Astrocyte (in vitro differentiated cells and primary cell): Measurements from ENCODE around the gene CYP2E1. TPM values are rescaled to one million over a fixed set of nuclear protein-coding genes. Genes with fewer than 3 reads are reported as not detected.
"Not testable (repeated sequence)": the region's sequence is repeated elsewhere in the genome, so short reads cannot be mapped to it uniquely, and the experiment has no call there.

Experiments used
- DNase-seq: peaks from one replicate; pipeline ENCODE4 v3.0.0-alpha.2; 2010; ENCODE audit warnings: low read depth
- FAIRE-seq: peaks from 2 replicates; lab custom pipeline; 2011; peaks lifted over from hg19 to GRCh38; lab: Jason Lieb, UNC
- H2AFZ ChIP-seq: 2 replicates; pipeline ENCODE4 v1.6.0; 2012; ENCODE audit warnings: low read depth, low read length, inconsistent platforms
- H3K27ac ChIP-seq: 2 replicates; pipeline ENCODE4 v1.5.1; 2011; ENCODE audit warnings: low read depth, low read length, inconsistent platforms
- H3K27me3 ChIP-seq: 2 replicates; pipeline ENCODE4 v1.6.0; 2011; ENCODE audit warnings: low read length, inconsistent platforms; ENCODE audit not compliant: insufficient read depth
- H3K36me3 ChIP-seq: 2 replicates; pipeline ENCODE4 v1.5.1; 2011; ENCODE audit warnings: low read length, inconsistent platforms; ENCODE audit not compliant: insufficient read depth
- H3K4me1 ChIP-seq: 2 replicates; pipeline ENCODE4 v1.5.1; 2011; ENCODE audit warnings: low read length, inconsistent platforms; ENCODE audit not compliant: insufficient read depth
- H3K4me2 ChIP-seq: 2 replicates; pipeline ENCODE4 v1.6.0; 2012; ENCODE audit warnings: low read length, inconsistent platforms
- H3K4me3 ChIP-seq: 2 replicates; pipeline ENCODE4 v1.5.1; 2011; ENCODE audit warnings: low read depth, mild to moderate bottlenecking, low read length, inconsistent platforms; ENCODE audit not compliant: insufficient read depth
- H3K79me2 ChIP-seq: 2 replicates; pipeline ENCODE4 v1.6.0; 2012; ENCODE audit warnings: mild to moderate bottlenecking, low read length, inconsistent platforms; ENCODE audit not compliant: insufficient read depth
- H3K9ac ChIP-seq: 2 replicates; pipeline ENCODE4 v1.6.0; 2012; ENCODE audit warnings: mild to moderate bottlenecking, low read length, inconsistent platforms
- H3K9me3 ChIP-seq: 2 replicates; pipeline ENCODE4 v1.5.1; 2012; ENCODE audit warnings: low read depth, mild to moderate bottlenecking, low read length, inconsistent platforms; ENCODE audit not compliant: insufficient read depth
- H4K20me1 ChIP-seq: 2 replicates; pipeline ENCODE4 v1.6.0; 2012; ENCODE audit warnings: low read length, inconsistent platforms; ENCODE audit not compliant: insufficient read depth
- H3K27ac Mint-ChIP-seq: one replicate; pipeline ENCODE4 v1.8.0; 2021; ENCODE audit warnings: mild to moderate bottlenecking, mixed read lengths; ENCODE audit not compliant: unreplicated experiment
- H3K27me3 Mint-ChIP-seq: one replicate; pipeline ENCODE4 v1.8.0; 2021; ENCODE audit warnings: low read depth, mixed read lengths; ENCODE audit not compliant: unreplicated experiment
- H3K36me3 Mint-ChIP-seq: one replicate; pipeline ENCODE4 v1.8.0; 2021; ENCODE audit warnings: low read depth, mixed read lengths; ENCODE audit not compliant: unreplicated experiment
- H3K4me1 Mint-ChIP-seq: one replicate; pipeline ENCODE4 v1.8.0; 2021; ENCODE audit warnings: low read depth, mixed read lengths; ENCODE audit not compliant: unreplicated experiment
- H3K4me3 Mint-ChIP-seq: one replicate; pipeline ENCODE4 v1.8.0; 2021; ENCODE audit warnings: mild to moderate bottlenecking, moderate library complexity, mixed read lengths; ENCODE audit not compliant: unreplicated experiment
- H3K9me3 Mint-ChIP-seq: one replicate; pipeline ENCODE4 v1.8.0; 2021; ENCODE audit warnings: mild to moderate bottlenecking, mixed read lengths; ENCODE audit not compliant: unreplicated experiment
- EZH2 ChIP-seq: IDR thresholded peaks from 2 replicates; pipeline ENCODE4 v1.6.1; 2012; ENCODE audit warnings: mild to moderate bottlenecking, low read length, inconsistent platforms; ENCODE audit not compliant: insufficient read depth
- total RNA-seq: library from RNA; stranded (reverse); gene quantifications from 2 replicates; pipeline ENCODE4 v1.2.1, GENCODE V29; 2021
- TF ChIP-seq, protein P1 (sequence below): IDR thresholded peaks from 2 replicates; pipeline ENCODE4 v1.5.1; 2011; ENCODE audit warnings: low read depth, mild to moderate bottlenecking, inconsistent platforms, low read length, moderate library complexity; ENCODE audit not compliant: insufficient read depth

Gene CYP2E1
- total RNA-seq, 1 donor from 2014 or later = 2.2 TPM

- no peaks in the 10 kb centered on the region for H3K36me3 ChIP-seq
- no peak overlapping the region for H3K27ac Mint-ChIP-seq
- no peaks in the 10 kb centered on the region for H4K20me1 ChIP-seq
- H3K4me1 ChIP-seq = no peaks in the 10 kb centered on the region
- peaks cover 35% of the 10 kb centered on the region for H3K27me3 Mint-ChIP-seq
- H3K27ac ChIP-seq = no peak overlapping the region
- peaks cover 7% of the 10 kb centered on the region for H3K9me3 ChIP-seq
- peaks cover 12% of the 10 kb centered on the region for H3K27me3 ChIP-seq
- no peak overlapping the region for H3K9ac ChIP-seq
- TF ChIP-seq, protein P1, sequence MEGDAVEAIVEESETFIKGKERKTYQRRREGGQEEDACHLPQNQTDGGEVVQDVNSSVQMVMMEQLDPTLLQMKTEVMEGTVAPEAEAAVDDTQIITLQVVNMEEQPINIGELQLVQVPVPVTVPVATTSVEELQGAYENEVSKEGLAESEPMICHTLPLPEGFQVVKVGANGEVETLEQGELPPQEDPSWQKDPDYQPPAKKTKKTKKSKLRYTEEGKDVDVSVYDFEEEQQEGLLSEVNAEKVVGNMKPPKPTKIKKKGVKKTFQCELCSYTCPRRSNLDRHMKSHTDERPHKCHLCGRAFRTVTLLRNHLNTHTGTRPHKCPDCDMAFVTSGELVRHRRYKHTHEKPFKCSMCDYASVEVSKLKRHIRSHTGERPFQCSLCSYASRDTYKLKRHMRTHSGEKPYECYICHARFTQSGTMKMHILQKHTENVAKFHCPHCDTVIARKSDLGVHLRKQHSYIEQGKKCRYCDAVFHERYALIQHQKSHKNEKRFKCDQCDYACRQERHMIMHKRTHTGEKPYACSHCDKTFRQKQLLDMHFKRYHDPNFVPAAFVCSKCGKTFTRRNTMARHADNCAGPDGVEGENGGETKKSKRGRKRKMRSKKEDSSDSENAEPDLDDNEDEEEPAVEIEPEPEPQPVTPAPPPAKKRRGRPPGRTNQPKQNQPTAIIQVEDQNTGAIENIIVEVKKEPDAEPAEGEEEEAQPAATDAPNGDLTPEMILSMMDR = no peak
- TF ChIP-seq EZH2 = no peak
- H3K4me2 ChIP-seq = no peak overlapping the region
- H3K4me3 Mint-ChIP-seq = no peak overlapping the region
- no peak overlapping the region for H2AFZ ChIP-seq
- no peaks in the 10 kb centered on the region for H3K79me2 ChIP-seq
- no peak overlapping the region for H3K4me3 ChIP-seq
- no peaks in the 10 kb centered on the region for H3K36me3 Mint-ChIP-seq
- no peak for FAIRE-seq
- H3K9me3 Mint-ChIP-seq = no peaks in the 10 kb centered on the region
- H3K4me1 Mint-ChIP-seq = no peaks in the 10 kb centered on the region
- DNase-seq = no peak
Measured at GRCh38 chr10:133534417-133534816, 7.3 kb downstream of the CYP2E1 start.

DNA sequence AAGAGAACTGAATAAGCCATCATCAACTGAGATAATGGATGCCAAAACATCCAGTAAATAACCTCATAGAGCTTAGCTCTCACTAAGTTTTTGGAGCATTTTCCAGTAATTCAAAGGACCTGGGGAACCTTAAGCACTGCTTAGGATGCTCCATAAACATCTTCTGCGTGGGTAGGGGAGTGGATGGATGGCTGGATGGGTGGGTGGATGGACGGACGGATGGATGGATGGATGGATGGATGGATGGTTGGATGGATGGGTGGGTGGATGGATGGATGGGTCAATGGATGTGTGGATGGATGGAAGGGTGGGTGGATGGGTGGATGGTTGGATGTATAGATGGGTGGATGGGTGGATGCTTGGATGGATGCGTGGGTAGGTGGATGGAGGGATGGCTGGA lies 9.0 kb downstream of the CYP2E1 start:
- Mint-ChIP-seq H3K9me3 (no peaks in the 10 kb centered on the region), H3K4me1 (no peaks in the 10 kb centered on the region), H3K36me3 (no peaks in the 10 kb centered on the region), H3K4me3 (no peak overlapping the region), H3K27ac (no peak overlapping the region), H3K27me3 (peaks cover 20% of the 10 kb centered on the region)
- no peaks in the 10 kb centered on the region for H3K36me3 ChIP-seq
- no peak overlapping the region for H3K4me2 ChIP-seq
- peaks cover 7% of the 10 kb centered on the region for H3K9me3 ChIP-seq
- H3K27ac ChIP-seq = no peak overlapping the region
- DNase-seq = no peak
- no peak overlapping the region for H2AFZ ChIP-seq
- H3K4me3 ChIP-seq = no peak overlapping the region
- no peaks in the 10 kb centered on the region for H3K27me3 ChIP-seq
- no peak for TF ChIP-seq EZH2
- TF ChIP-seq, protein P1 = no peak
- no peaks in the 10 kb centered on the region for H3K4me1 ChIP-seq
- H3K9ac ChIP-seq = no peak overlapping the region
- no peak for FAIRE-seq
- H3K79me2 ChIP-seq = no peaks in the 10 kb centered on the region
- no peaks in the 10 kb centered on the region for H4K20me1 ChIP-seq

- Mint-ChIP-seq H3K27me3 (peaks cover 17% of the 10 kb centered on the region), H3K9me3 (no peaks in the 10 kb centered on the region), H3K4me1 (no peaks in the 10 kb centered on the region), H3K36me3 (no peaks in the 10 kb centered on the region), H3K4me3 (no peak overlapping the region), H3K27ac (no peak overlapping the region)
- Histone ChIP-seq H3K27me3 (no peaks in the 10 kb centered on the region), H3K36me3 (no peaks in the 10 kb centered on the region), H3K79me2 (no peaks in the 10 kb centered on the region), H3K9ac (no peak overlapping the region), H2AFZ (no peak overlapping the region), H3K27ac (no peak overlapping the region), H4K20me1 (no peaks in the 10 kb centered on the region), H3K9me3 (peaks cover 7% of the 10 kb centered on the region), H3K4me3 (no peak overlapping the region), H3K4me2 (no peak overlapping the region), H3K4me1 (no peaks in the 10 kb centered on the region)
- FAIRE-seq = peak; percentile 13
- TF ChIP-seq EZH2 = no peak
- TF ChIP-seq, protein P1 = no peak
- DNase-seq = no peak
Measured at GRCh38 chr10:133537546-133538545, 10.7 kb downstream of the CYP2E1 start.

DNA sequence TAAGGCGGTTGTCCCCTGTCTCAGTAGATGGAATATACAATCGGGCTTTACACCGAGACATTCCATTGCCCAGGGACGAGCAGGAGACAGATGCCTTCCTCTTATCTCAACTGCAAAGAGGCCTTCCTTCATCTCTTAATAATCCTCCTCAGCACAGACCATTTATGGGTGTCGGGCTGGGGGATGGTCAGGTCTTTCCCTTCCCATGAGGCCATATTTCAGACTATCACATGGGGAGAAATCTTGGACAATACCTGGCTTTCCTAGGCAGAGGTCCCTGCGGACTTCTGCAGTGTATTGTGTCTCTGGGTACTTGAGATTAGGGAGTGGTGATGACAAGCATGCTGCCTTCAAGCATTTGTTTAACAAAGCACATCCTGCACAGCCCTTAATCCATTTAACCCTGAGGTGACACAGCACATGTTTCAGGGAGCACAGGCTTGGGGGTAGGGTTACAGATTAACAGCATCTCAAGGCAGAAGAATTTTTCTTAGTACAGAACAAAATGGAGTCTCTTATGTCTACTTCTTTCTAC lies 14.3 kb downstream of the CYP2E1 start:
- H3K27me3 Mint-ChIP-seq, FAIRE-seq, H3K9me3 Mint-ChIP-seq, H2AFZ ChIP-seq, H3K4me1 ChIP-seq, H3K36me3 ChIP-seq, H3K4me3 Mint-ChIP-seq, H3K4me2 ChIP-seq, H4K20me1 ChIP-seq, H3K79me2 ChIP-seq, H3K4me1 Mint-ChIP-seq, DNase-seq, H3K27me3 ChIP-seq, H3K9me3 ChIP-seq, H3K36me3 Mint-ChIP-seq, H3K27ac ChIP-seq, H3K4me3 ChIP-seq, H3K9ac ChIP-seq: not testable (repeated sequence)
- peak overlapping the region; percentile 43 for H3K27ac Mint-ChIP-seq
